Natural killer cell (primary cell): ENCODE measurements around the gene LPCAT4. TPM values are rescaled to one million over a fixed set of nuclear protein-coding genes. Genes with fewer than 3 reads are reported as not detected.

ENCODE experiments used
- ATAC-seq, 3 donors: fragments of 150-1000 bp in 2 of 3; fragments of 200-7000 bp in 1 of 3; cut with Tn5 transposase; 1 replicate in 1 of 3; 2 replicates in 2 of 3; pipeline ENCODE4 v1.10.0; 2021; ENCODE audit warnings: mild to moderate bottlenecking in 2 of 3, moderate library complexity in 2 of 3
- DNase-seq, 2 donors: peaks; one replicate each; pipeline versions ENCODE4 v3.0.0 to v3.0.0-alpha.2; 2013 to 2021; ENCODE audit warnings: mixed read lengths in 1 of 2
- H3K27ac ChIP-seq: one replicate; pipeline ENCODE4 v1.5.1; 2013; ENCODE audit warnings: mild to moderate bottlenecking, low read length
- H3K27me3 ChIP-seq: one replicate; pipeline ENCODE4 v1.6.1; 2013; ENCODE audit warnings: low read length; ENCODE audit not compliant: control insufficient read depth, insufficient read depth
- H3K36me3 ChIP-seq: one replicate; pipeline ENCODE4 v1.6.1; 2013; ENCODE audit warnings: low read length; ENCODE audit not compliant: control insufficient read depth, insufficient read depth
- H3K4me1 ChIP-seq: one replicate; pipeline ENCODE4 v1.6.1; 2013; ENCODE audit warnings: low read length; ENCODE audit not compliant: control insufficient read depth, insufficient read depth
- H3K4me3 ChIP-seq: one replicate; pipeline ENCODE4 v1.5.1; 2013; ENCODE audit warnings: low read length
- H3K9me3 ChIP-seq: one replicate; pipeline ENCODE4 v1.6.1; 2013; ENCODE audit warnings: low read length; ENCODE audit not compliant: control insufficient read depth, insufficient read depth
- H3K27ac Mint-ChIP-seq, 2 donors: one replicate each; pipeline ENCODE4 v1.8.0; 2022; ENCODE audit warnings: mild to moderate bottlenecking in 2 of 2, mixed read lengths in 2 of 2, moderate library complexity in 1 of 2
- H3K27me3 Mint-ChIP-seq, 2 donors: one replicate each; pipeline ENCODE4 v1.8.0; 2022; ENCODE audit warnings: low read depth in 2 of 2, mixed read lengths in 2 of 2
- H3K36me3 Mint-ChIP-seq: one replicate; pipeline ENCODE4 v1.8.0; 2022; ENCODE audit warnings: mixed read lengths
- H3K4me1 Mint-ChIP-seq, 2 donors: one replicate each; pipeline ENCODE4 v1.8.0; 2022; ENCODE audit warnings: mixed read lengths in 2 of 2
- H3K4me3 Mint-ChIP-seq: one replicate; pipeline ENCODE4 v1.8.0; 2022; ENCODE audit warnings: mild to moderate bottlenecking, moderate library complexity, mixed read lengths
- H3K9me3 Mint-ChIP-seq, 2 donors: one replicate each; pipeline ENCODE4 v1.8.0; 2022; ENCODE audit warnings: mixed read lengths in 2 of 2
- CTCF ChIP-seq: fragments of 200-600 bp; IDR thresholded peaks from one replicate; pipeline ENCODE4 v1.8.0; 2022; ENCODE audit warnings: antibody characterized with exemption
- WGBS: methylation state at CpG from one replicate; pipeline ENCODE4 v1.1.7; 2013; ENCODE audit warnings: missing lambda C conversion rate; ENCODE audit not compliant: insufficient coverage; 5-methylcytosine and 5-hydroxymethylcytosine counted together
- intact Hi-C: fragments of 100-400 bp; cut with micrococcal nuclease; formaldehyde crosslinking; loops from one replicate; pipeline ENCODE4 v1.14.2; 2022
- total RNA-seq, 4 donors: library from RNA; stranded (reverse); fragments of 120-200 nt in 1 of 4; gene quantifications; one replicate each; pipeline versions ENCODE4 v1.2.3 to v1.2.4, GENCODE V29; 2013 to 2022

LPCAT4 gene
- total RNA-seq, 3 donors from 2014 or later (not counting 1 experiment from before 2014, with no cell fraction given), result 42.1 to 50.1 (median 44.5) TPM

GRCh38 chr15:34323217-34323616, 43.8 kb downstream of the LPCAT4 start:
- H3K27ac Mint-ChIP-seq, result no peak overlapping the region

GRCh38 chr15:34318277-34319079, 48.5 kb downstream of the LPCAT4 start:
- Histone ChIP-seq H3K36me3 (no peaks in the 10 kb centered on the region), H3K27me3 (no peaks in the 10 kb centered on the region), H3K9me3 (no peaks in the 10 kb centered on the region), H3K27ac (no peak overlapping the region), H3K4me3 (peak overlapping the region; percentile 50), H3K4me1 (peaks cover 17% of the 10 kb centered on the region)
- DNase-seq (peak in 1 of 2 donors; percentile 59), ATAC-seq (peak; percentile 64 to 75 (median 73))
- peaks cover 32 to 34% of the 10 kb centered on the region in 2 donors for H3K4me1 Mint-ChIP-seq
- peaks cover 5% of the 10 kb centered on the region for H3K36me3 Mint-ChIP-seq
- H3K4me3 Mint-ChIP-seq, result peak overlapping the region; percentile 96
- no peaks in the 10 kb centered on the region for H3K27me3 Mint-ChIP-seq
- intact Hi-C loops, result no loop called here
- peak overlapping the region; percentile 76 to 89 for H3K27ac Mint-ChIP-seq
- TF ChIP-seq CTCF, result no peak
- 4% methylated on average over 8 of the region's 10 CpGs for WGBS
- H3K9me3 Mint-ChIP-seq, result no peaks in the 10 kb centered on the region

More at GRCh38 chr15:34323217-34323616, 43.8 kb downstream of the LPCAT4 start:
- no peak for TF ChIP-seq CTCF
- intact Hi-C loops, result no loop called here
- no peaks in the 10 kb centered on the region for H3K27me3 Mint-ChIP-seq
- H3K27ac ChIP-seq, result no peak overlapping the region
- no peak overlapping the region for H3K4me3 ChIP-seq
- no peak for ATAC-seq
- peaks cover 17% of the 10 kb centered on the region for H3K4me1 ChIP-seq
- WGBS, result 96% methylated on average over 10 of the region's 10 CpGs
- no peaks in the 10 kb centered on the region for H3K9me3 ChIP-seq
- no peaks in the 10 kb centered on the region for H3K36me3 ChIP-seq
- H3K9me3 Mint-ChIP-seq, result no peaks in the 10 kb centered on the region
- H3K4me3 Mint-ChIP-seq, result no peak overlapping the region
- no peaks in the 10 kb centered on the region for H3K36me3 Mint-ChIP-seq
- peaks cover 16 to 19% of the 10 kb centered on the region in 2 donors for H3K4me1 Mint-ChIP-seq
- DNase-seq, result no peak
- no peaks in the 10 kb centered on the region for H3K27me3 ChIP-seq

- peaks cover 17% of the 10 kb centered on the region for H3K4me1 ChIP-seq
- no peak for DNase-seq
- no peaks in the 10 kb centered on the region for H3K27me3 ChIP-seq
- H3K27me3 Mint-ChIP-seq, result no peaks in the 10 kb centered on the region
- peaks cover 5% of the 10 kb centered on the region for H3K36me3 Mint-ChIP-seq
- no peak overlapping the region for H3K4me3 Mint-ChIP-seq
- H3K27ac Mint-ChIP-seq, result no peak overlapping the region
- peaks cover 35 to 42% of the 10 kb centered on the region in 2 donors for H3K4me1 Mint-ChIP-seq
- no peak for ATAC-seq
- TF ChIP-seq CTCF, result no peak
- H3K27ac ChIP-seq, result no peak overlapping the region
- H3K9me3 ChIP-seq, result no peaks in the 10 kb centered on the region
- WGBS, result 64% methylated on average over 3 of the region's 3 CpGs
- no peaks in the 10 kb centered on the region for H3K36me3 ChIP-seq
- H3K4me3 ChIP-seq, result no peak overlapping the region
- H3K9me3 Mint-ChIP-seq, result no peaks in the 10 kb centered on the region
- intact Hi-C loops, result no loop called here
These were observed 52.2 kb downstream of the LPCAT4 start for GRCh38 chr15:34314491-34315490.
